Adipocyte (in vitro differentiated cells): ENCODE results near the gene PTH1R.

Source experiments
- DNase-seq: peaks from one replicate; pipeline ENCODE4 v3.0.0-alpha.2; 2015; ENCODE audit warnings: low read depth
- H3K27me3 ChIP-seq: replicated peaks from 2 replicates; pipeline ENCODE4 v1.7.0; 2013; ENCODE audit warnings: mild to moderate bottlenecking, low read length, moderate library complexity; ENCODE audit not compliant: control insufficient read depth, insufficient read depth
- H3K36me3 ChIP-seq: 2 replicates; pipeline ENCODE4 v1.7.0; 2013; ENCODE audit warnings: low read length, mild to moderate bottlenecking, moderate library complexity; ENCODE audit not compliant: control insufficient read depth, insufficient read depth, severe bottlenecking
- H3K4me1 ChIP-seq: 2 replicates; pipeline ENCODE4 v1.7.0; 2013; ENCODE audit warnings: mild to moderate bottlenecking, low read length, moderate library complexity; ENCODE audit not compliant: control insufficient read depth, insufficient read depth
- H3K4me3 ChIP-seq: 2 replicates; pipeline ENCODE4 v1.7.0; 2013; ENCODE audit warnings: mild to moderate bottlenecking, low read length, moderate library complexity
- H3K9ac ChIP-seq: 2 replicates; pipeline ENCODE4 v1.7.0; 2013; ENCODE audit warnings: mild to moderate bottlenecking, low read length, moderate library complexity
- H3K9me3 ChIP-seq: 2 replicates; pipeline ENCODE4 v1.7.0; 2013; ENCODE audit warnings: mild to moderate bottlenecking, low read length, moderate library complexity; ENCODE audit not compliant: control insufficient read depth

The PTH1R gene

GRCh38 chr3:46948830-46949671, 71.5 kb downstream of the PTH1R start:
- Histone ChIP-seq H3K9me3 (no peaks in the 10 kb centered on the region), H3K27me3 (no peaks in the 10 kb centered on the region), H3K36me3 (peaks cover 12% of the 10 kb centered on the region), H3K9ac (no peak overlapping the region), H3K4me3 (no peak overlapping the region), H3K4me1 (peaks cover 24% of the 10 kb centered on the region)
- no peak for DNase-seq

GRCh38 chr3:46950177-46950576, 72.7 kb downstream of the PTH1R start:
- Histone ChIP-seq H3K27me3 (no peaks in the 10 kb centered on the region), H3K36me3 (peaks cover 12% of the 10 kb centered on the region), H3K9ac (no peak overlapping the region), H3K4me3 (no peak overlapping the region), H3K4me1 (peaks cover 24% of the 10 kb centered on the region), H3K9me3 (no peaks in the 10 kb centered on the region)
- no peak for DNase-seq

- H3K9me3 ChIP-seq: no peaks in the 10 kb centered on the region
- H3K4me1 ChIP-seq: peaks cover 24% of the 10 kb centered on the region
- no peak for DNase-seq
These were observed 73.2 kb downstream of the PTH1R start for GRCh38 chr3:46950650-46951241.

GRCh38 chr3:46952813-46953212, 75.3 kb downstream of the PTH1R start:
- Histone ChIP-seq H3K4me1 (peaks cover 30% of the 10 kb centered on the region), H3K4me3 (no peak overlapping the region)

More at GRCh38 chr3:46950650-46951241, 73.2 kb downstream of the PTH1R start:
- Histone ChIP-seq H3K36me3 (peaks cover 11% of the 10 kb centered on the region), H3K9ac (no peak overlapping the region), H3K4me3 (no peak overlapping the region), H3K27me3 (no peaks in the 10 kb centered on the region)

More at GRCh38 chr3:46952813-46953212, 75.3 kb downstream of the PTH1R start:
- Histone ChIP-seq H3K9ac (no peak overlapping the region), H3K36me3 (peaks cover 4% of the 10 kb centered on the region), H3K27me3 (no peaks in the 10 kb centered on the region), H3K9me3 (no peaks in the 10 kb centered on the region)
- no peak for DNase-seq
